Vagina (tissue), 2 donors: Measurements from ENCODE around the gene CCDC110.

ENCODE experiments used
- CTCF ChIP-seq, 3 experiments: fragments of 450-650 bp in 2 of 3; fragments of 200-600 bp in 1 of 3; sonication (generic) in 1 of 3; IDR thresholded peaks; one replicate each; pipeline ENCODE4 v1.5.1; 2017 to 2019; ENCODE audit warnings: antibody characterized with exemption in 3 of 3, mild to moderate bottlenecking in 2 of 3, moderate library complexity in 2 of 3
- POLR2A ChIP-seq, 2 donors: fragments of 450-650 bp; IDR thresholded peaks; one replicate each; pipeline ENCODE4 v1.6.1; 2017; ENCODE audit warnings: antibody characterized with exemption in 2 of 2, mild to moderate bottlenecking in 2 of 2, moderate library complexity in 2 of 2
- POLR2AphosphoS5 ChIP-seq, 2 donors: sonication (generic); formaldehyde crosslinking; IDR thresholded peaks; one replicate each; pipeline ENCODE4 v1.9.0; 2017; ENCODE audit warnings: antibody characterized with exemption in 2 of 2, mild to moderate bottlenecking in 2 of 2, low read depth in 1 of 2; ENCODE audit not compliant: insufficient read depth in 1 of 2

GRCh38 chr4:185457136-185457535 lies 14.4 kb downstream of the CCDC110 start:
- TF ChIP-seq CTCF (IDR thresholded peaks at IDR 0.05) (no peak), POLR2A (IDR thresholded peaks at IDR 0.05) (no peak), POLR2AphosphoS5 (IDR thresholded peaks at IDR 0.05; ENCODE audit: insufficient read depth in 1 of 2, low read depth in 1 of 2) (no peak)
